Endometrial microvascular endothelial cells (primary cell): ENCODE data around the gene SESN2. TPM values are rescaled to one million over a fixed set of nuclear protein-coding genes. Genes with fewer than 3 reads are reported as not detected.

ENCODE experiments used
- in situ Hi-C: cut with HindIII; loops from 2 replicates; pipeline ENCODE4 v1.10.0; 2017; ENCODE audit warnings: low sequenced_read_pairs, low pct_unique_long_range_greater_than_20kb; ENCODE audit errors: inconsistent ontology term
- total RNA-seq: library from RNA; depleted of rRNA; stranded (reverse); fragments of >200 nt; gene quantifications from one replicate; pipeline ENCODE4 v1.2.3, GENCODE V29; 2015; ENCODE audit errors: inconsistent ontology term

Gene SESN2
- total RNA-seq: 20.3 TPM

- in situ Hi-C loops: no loop called here
Measured at GRCh38 chr1:28259252-28259933, at the start of gene SESN2. TSS of gene SESN2 (plus strand) at chr1:28259518. CDS start at chr1:28259848, 330 bp downstream.

DNA sequence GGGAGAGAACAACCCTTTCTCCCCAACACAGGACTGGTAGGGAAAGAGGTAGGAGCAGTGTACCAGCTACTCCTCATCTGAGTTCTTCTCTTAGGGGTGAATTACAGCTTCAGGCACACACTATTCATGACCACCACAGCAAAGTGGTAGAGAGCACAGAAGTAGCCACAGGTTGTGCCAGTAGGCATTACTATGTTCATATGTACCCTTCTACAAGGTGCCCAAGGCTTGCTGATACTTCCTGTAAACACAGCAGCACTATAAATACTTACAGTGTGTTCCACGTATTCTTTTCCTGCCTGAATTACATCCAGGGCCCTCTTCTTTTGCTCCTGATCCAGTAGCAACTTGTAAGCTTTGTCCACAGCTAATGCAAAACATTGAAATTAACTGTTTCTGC lies 49.6 kb upstream of the SESN2 start:
- in situ Hi-C loops: no loop called here

DNA sequence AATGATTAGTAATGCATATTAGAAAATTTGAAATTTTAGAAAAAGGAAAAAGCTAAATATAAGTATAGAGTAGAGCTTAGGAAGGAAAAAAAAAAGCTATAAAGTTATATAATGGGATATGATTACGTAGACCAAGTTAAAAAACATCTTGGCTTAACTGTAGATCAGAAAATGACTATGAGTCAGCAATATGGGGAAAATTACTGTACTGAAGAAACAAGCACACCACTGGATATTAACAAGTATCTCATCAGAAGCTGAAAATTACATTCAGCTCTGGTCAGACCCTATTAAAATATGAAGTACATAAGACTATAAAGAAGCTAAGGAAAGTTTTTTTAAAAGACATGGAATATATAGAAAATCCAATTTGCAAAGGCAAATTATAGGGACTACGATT lies 46.0 kb upstream of the SESN2 start:
- in situ Hi-C loops: no loop called here

DNA sequence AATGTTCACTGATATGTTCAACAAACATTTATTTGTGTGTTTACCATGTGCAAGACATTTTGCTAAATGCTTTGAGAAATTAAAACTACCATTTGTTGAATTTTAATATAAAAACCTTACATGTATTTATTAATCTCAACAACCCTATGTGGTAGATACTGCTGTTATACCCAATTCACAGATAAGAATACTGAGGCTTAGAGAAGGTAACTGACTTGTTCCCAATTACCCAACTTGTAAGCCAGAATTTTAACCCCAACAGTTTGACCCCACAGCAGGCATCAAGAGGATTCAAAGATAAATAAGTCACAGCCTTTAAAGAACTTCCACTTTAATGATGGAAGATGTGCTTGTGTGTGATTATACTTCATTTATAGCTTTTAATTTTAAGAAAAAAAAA lies 30.2 kb upstream of the SESN2 start:
- in situ Hi-C loops: no loop called here

DNA sequence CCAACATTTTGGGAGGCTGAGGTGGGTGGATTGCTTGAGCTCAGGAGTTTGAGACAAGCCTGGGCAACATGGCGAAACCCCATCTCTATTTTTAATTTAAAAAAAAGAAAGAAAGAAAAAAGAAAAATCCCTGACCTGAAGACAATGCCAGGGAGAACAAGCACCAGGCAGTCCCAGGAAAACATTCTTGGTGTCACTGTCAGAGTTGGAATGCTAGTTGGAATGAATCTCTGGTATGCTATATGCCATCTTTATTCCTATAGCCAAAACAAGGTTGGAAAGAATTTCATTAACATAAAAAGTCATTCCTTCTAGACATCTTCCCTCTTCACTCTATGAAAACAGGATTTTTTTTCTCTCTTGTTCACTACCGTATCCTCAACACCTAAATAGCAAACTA lies 29.3 kb upstream of the SESN2 start:
- in situ Hi-C loops: no loop called here

- in situ Hi-C loops: no loop called here
Measured at GRCh38 chr1:28232558-28233263, 26.6 kb upstream of the SESN2 start, which contains the start of gene DNAJC8. TSS of gene DNAJC8 (minus strand) at chr1:28233029. CDS start at chr1:28232998, 31 bp downstream.

GRCh38 chr1:28233264-28233606 lies 26.1 kb upstream of the SESN2 start:
- in situ Hi-C loops: no loop called here

DNA sequence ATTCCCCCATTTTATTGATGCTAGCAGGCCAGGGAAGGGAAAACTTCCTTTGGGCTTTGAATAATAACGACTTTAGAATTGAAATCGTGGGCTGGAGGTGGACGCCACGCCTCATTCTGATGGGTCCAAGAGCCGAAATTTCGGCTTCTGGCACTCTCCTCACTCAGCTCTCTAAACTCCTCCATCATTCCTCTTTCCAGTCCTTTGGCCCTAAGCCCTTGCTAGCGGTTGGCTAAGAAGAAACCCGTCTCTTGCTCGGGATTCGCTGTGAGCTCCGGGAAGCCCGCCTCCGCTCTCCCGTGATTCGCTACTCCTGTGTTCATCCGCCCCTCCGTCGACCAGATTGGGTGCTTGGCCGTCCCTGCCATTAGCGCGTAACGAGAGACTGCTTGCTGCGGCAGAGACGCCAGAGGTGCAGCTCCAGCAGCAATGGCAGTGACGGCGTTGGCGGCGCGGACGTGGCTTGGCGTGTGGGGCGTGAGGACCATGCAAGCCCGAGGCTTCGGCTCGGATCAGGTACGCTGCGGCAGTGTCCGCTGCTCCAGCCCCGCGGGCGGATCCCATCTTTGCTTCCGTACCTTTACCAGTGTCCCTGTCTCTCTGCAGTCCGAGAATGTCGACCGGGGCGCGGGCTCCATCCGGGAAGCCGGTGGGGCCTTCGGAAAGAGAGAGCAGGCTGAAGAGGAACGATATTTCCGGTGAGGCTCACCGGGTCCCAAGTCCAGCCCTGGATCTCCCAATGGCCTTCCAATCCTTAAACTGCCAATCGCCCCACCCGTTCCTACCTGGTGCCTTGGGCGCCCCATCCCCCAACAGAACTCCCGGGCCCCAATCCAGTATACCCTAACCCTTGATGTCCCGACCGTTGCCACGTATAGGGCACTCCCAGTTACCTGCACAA lies 23.3 kb upstream of the SESN2 start, which contains the start of gene ATP5IF1:
ATP5IF1 (plus strand) TSS at position 370 of the 901 bp plus-strand sequence; CDS start at position 430, 60 bp downstream.
- in situ Hi-C loops: no loop called here

DNA sequence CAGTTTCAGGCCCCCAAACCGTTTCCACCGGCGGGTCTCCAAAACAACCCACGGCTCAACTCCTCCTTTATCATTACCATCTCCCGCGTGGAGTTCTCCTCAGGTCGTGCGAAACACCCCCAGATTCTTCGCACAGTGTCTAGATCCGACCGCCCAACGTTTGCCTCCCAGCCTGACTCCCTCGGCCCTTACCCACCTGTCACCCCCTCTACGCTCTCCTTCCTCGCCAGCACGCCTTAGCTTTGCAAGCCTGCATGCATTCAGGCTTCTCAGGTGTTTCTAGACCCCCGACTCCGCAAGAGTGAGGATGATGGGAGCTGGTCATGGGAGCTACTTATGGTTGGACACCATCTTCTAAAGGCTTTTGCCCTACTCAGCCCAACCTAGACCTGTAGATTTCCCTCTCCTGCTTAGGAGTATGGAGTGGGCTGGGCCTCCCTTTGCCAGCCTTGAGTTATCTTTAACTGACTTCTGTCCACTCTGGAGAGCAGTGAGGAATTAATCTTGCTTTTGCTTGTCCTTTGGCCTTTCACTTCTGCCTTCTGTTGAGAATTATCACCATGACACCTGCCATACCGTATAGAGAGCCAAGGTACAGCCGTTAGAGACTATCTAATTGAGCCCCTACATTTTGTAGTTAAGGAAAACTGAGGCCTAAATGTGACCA lies 22.5 kb upstream of the SESN2 start:
- in situ Hi-C loops: no loop called here

DNA sequence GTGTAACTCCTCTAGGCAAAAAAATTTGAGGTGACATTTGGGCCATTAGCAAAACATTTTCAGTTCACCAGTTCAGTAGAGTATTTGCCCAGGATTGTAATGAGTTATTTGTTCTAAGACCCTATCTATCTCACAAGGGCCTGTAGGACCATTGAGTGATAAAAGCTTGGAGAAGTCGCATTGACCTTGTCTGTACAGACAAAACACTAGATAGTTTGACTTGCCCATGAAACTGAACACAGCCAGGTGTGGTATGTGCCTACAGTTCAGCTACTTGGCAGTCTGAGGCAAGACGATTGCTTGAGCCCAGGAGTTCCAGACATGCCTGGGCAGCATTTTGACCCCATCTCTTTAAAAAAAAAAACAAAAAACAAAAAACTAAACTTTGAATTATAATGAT lies 20.3 kb upstream of the SESN2 start:
- in situ Hi-C loops: no loop called here

DNA sequence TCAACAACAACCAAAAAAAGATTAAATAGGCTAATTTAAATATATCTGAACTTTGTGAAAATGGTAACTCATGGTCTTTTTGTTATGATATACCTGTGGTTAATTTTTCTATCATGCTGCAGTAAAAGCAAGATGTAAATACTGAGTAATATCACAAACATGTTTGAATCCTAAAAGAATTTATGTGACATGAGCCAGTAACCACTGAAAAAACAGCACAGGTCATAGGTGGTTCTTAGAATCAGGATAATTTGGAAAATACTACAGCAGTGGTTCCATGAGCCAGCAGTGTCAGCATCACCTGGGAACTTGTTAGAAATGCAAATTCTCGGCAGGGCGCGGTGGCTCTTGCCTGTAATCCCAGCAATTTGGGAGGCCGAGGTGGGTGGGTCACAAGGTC lies 19.3 kb upstream of the SESN2 start:
- in situ Hi-C loops: no loop called here

DNA sequence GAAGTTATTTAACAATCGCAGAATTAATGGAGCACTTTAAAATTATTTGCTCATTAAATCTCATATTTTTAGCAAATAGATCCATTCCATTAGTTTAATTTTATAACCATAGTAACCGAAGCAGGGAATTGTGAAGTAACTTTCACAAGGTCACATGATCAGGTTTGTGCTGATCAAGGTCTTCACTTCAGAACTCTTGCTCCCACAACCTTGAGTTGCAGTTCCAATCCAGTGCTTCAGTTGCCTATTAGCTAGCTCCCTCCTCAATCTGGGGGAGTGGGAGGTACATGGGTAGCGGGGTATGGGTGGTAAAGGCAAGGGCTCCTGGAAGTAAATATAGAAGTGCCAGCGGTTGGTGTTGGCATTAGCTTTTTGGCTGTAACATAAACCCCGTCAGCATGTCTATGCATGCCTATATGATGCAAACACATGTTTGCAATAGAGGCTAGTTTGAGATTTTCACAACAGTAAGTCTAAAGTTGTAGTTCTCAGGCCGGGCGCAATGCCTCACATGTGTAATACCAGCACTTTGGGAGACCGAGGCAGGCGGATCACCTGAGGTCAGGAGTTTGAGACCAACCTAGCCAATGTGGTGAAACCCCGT lies 17.6 kb upstream of the SESN2 start:
- in situ Hi-C loops: no loop called here

DNA sequence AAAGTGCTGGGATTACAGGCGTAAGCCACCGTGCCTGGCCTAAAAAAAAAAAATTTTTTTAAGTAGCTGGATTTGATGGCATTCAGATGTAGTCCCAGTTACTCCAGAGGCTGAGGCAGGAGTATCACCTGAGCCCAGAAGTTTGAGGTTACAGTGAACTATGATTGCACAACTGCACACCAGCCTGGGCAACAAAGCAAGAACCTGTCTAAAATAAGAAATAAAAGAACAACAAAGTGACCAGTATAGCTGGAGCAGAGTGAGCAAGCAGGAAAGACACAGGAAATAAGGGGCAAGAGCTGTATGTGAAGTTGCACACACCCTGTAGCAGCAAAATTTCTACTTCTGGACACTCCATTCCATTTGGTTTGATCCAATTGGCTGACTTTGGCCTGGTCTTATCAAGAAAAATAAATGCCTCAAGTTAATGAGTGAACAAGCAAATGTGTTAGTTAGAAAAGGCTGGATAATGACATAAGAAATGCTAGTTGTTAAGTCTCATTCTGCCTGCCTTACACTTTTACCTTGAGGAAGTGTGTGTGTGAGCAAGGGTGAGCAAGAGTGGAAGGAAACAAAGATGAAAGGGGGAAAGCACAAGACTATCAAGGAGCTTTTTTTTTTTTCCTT lies 15.5 kb upstream of the SESN2 start:
- in situ Hi-C loops: no loop called here

- in situ Hi-C loops: no loop called here
Measured at GRCh38 chr1:28244549-28245251, 14.6 kb upstream of the SESN2 start.

- in situ Hi-C loops: no loop called here
Measured at GRCh38 chr1:28246427-28246832, 12.9 kb upstream of the SESN2 start.

DNA sequence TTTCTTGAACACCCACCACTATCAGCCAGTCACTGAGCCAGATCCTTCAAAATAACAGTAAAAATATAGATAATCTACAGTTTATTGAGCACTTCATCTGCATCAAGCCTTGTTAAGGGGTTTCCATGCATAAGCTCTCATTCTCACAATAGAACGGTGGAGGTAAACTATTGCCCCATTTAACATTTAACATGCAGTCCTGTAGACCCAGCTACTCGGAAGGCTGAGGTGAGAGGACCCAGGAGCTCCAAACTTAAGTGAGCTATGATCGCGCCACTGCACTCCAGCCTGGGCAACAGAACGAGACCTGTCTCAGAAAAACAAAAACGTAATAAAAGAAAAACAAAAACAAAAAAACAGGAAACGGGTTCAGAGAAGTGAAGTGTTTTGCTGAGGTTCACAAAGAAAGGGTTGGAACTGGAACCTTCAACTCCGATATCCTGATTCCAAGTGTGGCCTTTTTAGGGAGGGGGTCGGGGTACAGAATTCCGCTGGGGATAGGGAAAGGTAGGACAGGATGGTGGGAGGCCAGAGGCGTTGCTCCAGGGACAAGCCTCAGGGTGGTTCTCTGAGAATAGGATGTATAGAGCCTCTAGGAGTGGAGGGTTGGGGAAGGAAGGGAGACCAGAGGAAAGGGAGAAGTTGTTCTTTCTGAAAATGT lies 11.6 kb upstream of the SESN2 start:
- in situ Hi-C loops: no loop called here
